Body of pancreas (tissue), 4 donors: ENCODE results near the gene KRT16.

ENCODE experiments used
- POLR2A ChIP-seq, 3 donors: fragments of 450-650 bp; IDR thresholded peaks; one replicate each; pipeline ENCODE4 v1.6.1; 2016; ENCODE audit warnings: antibody characterized with exemption in 3 of 3, mild to moderate bottlenecking in 2 of 3
- TF ChIP-seq, protein P1 (sequence below), 7 experiments: fragments of 450-650 bp in 4 of 7; fragments of 200-600 bp in 3 of 7; sonication (generic) in 3 of 7; IDR thresholded peaks; one replicate each; pipeline ENCODE4 v1.5.1; 2016 to 2019; ENCODE audit warnings: antibody characterized with exemption in 7 of 7

DNA sequence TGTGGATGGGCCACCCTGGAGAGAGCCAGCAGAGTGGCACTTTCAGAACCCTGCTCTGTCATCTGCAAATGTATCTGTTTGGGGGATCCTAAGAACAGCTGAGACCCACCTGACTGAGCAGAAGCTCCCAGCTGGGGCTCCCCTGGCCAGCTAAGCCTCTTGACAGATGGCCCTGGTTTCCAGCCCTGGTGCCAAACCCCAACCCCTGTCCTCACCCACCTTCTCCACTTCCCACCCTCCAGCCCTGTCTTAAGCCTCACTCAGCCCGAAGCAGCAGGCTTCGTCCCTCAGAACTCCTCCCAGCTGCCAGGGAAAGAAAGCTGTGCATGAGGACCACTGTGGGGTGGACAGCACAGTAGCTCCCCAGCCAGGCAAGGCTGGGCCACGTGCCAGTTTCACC lies 37.2 kb downstream of the KRT16 start:
- TF ChIP-seq POLR2A (IDR thresholded peaks at IDR 0.05): no peak
- TF ChIP-seq, protein P1, sequence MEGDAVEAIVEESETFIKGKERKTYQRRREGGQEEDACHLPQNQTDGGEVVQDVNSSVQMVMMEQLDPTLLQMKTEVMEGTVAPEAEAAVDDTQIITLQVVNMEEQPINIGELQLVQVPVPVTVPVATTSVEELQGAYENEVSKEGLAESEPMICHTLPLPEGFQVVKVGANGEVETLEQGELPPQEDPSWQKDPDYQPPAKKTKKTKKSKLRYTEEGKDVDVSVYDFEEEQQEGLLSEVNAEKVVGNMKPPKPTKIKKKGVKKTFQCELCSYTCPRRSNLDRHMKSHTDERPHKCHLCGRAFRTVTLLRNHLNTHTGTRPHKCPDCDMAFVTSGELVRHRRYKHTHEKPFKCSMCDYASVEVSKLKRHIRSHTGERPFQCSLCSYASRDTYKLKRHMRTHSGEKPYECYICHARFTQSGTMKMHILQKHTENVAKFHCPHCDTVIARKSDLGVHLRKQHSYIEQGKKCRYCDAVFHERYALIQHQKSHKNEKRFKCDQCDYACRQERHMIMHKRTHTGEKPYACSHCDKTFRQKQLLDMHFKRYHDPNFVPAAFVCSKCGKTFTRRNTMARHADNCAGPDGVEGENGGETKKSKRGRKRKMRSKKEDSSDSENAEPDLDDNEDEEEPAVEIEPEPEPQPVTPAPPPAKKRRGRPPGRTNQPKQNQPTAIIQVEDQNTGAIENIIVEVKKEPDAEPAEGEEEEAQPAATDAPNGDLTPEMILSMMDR (IDR thresholded peaks at IDR 0.05): no peak
